Activated naive CD8-positive, alpha-beta T cell treated with anti-CD3 and anti-CD28 coated beads for 36 hours (primary cell): ENCODE data around the gene C1QTNF6. TPM values are rescaled to one million over a fixed set of nuclear protein-coding genes. Genes with fewer than 3 reads are reported as not detected.
A peak's percentile ranks its signal among the peaks of the same experiment; 100 is the strongest.

Experiments used
- DNase-seq: peaks from one replicate; pipeline ENCODE4 v3.0.0; 2021
- H3K27ac Mint-ChIP-seq: one replicate; pipeline ENCODE4 v1.8.0; 2022; ENCODE audit warnings: mild to moderate bottlenecking, moderate library complexity, mixed read lengths
- H3K27me3 Mint-ChIP-seq: one replicate; pipeline ENCODE4 v1.8.0; 2022; ENCODE audit warnings: mild to moderate bottlenecking, mixed read lengths
- H3K36me3 Mint-ChIP-seq: one replicate; pipeline ENCODE4 v1.8.0; 2021; ENCODE audit warnings: mild to moderate bottlenecking, mixed read lengths
- H3K4me1 Mint-ChIP-seq: one replicate; pipeline ENCODE4 v1.8.0; 2021; ENCODE audit warnings: mixed read lengths
- H3K4me3 Mint-ChIP-seq: one replicate; pipeline ENCODE4 v1.8.0; 2022; ENCODE audit warnings: mild to moderate bottlenecking, moderate library complexity, mixed read lengths
- H3K9me3 Mint-ChIP-seq: one replicate; pipeline ENCODE4 v1.8.0; 2022; ENCODE audit warnings: mixed read lengths
- total RNA-seq, 2 experiments: library from RNA; stranded (reverse); gene quantifications; one replicate each; pipeline ENCODE4 v1.2.3, GENCODE V29; 2021

The C1QTNF6 gene
- total RNA-seq, 2 experiments from 2014 or later = 2.7 to 3.2 TPM

- Mint-ChIP-seq H3K4me3 (no peak overlapping the region), H3K4me1 (peaks cover 58% of the 10 kb centered on the region), H3K27ac (no peak overlapping the region), H3K9me3 (peaks cover 2% of the 10 kb centered on the region), H3K36me3 (peaks cover 6% of the 10 kb centered on the region), H3K27me3 (no peaks in the 10 kb centered on the region)
- no peak for DNase-seq
Measured at GRCh38 chr22:37158963-37159290, 29.1 kb downstream of the C1QTNF6 start.

GRCh38 chr22:37157516-37158285, 30.3 kb downstream of the C1QTNF6 start:
- peaks cover 47% of the 10 kb centered on the region for H3K4me1 Mint-ChIP-seq
- H3K27ac Mint-ChIP-seq = no peak overlapping the region
- H3K36me3 Mint-ChIP-seq = peaks cover 6% of the 10 kb centered on the region
- peaks cover 2% of the 10 kb centered on the region for H3K9me3 Mint-ChIP-seq
- H3K4me3 Mint-ChIP-seq = no peak overlapping the region
- H3K27me3 Mint-ChIP-seq = no peaks in the 10 kb centered on the region
- DNase-seq = no peak

- no peak overlapping the region for H3K4me3 Mint-ChIP-seq
- no peaks in the 10 kb centered on the region for H3K27me3 Mint-ChIP-seq
- peaks cover 6% of the 10 kb centered on the region for H3K36me3 Mint-ChIP-seq
- H3K9me3 Mint-ChIP-seq = peaks cover 3% of the 10 kb centered on the region
- no peak overlapping the region for H3K27ac Mint-ChIP-seq
- H3K4me1 Mint-ChIP-seq = peaks cover 39% of the 10 kb centered on the region
- DNase-seq = no peak
Measured at GRCh38 chr22:37156686-37157435, 31.2 kb downstream of the C1QTNF6 start.

GRCh38 chr22:37155971-37156370, 32.1 kb downstream of the C1QTNF6 start:
- H3K4me1 Mint-ChIP-seq = peaks cover 33% of the 10 kb centered on the region
- no peaks in the 10 kb centered on the region for H3K27me3 Mint-ChIP-seq
- no peak for DNase-seq
- H3K36me3 Mint-ChIP-seq = peaks cover 2% of the 10 kb centered on the region
- peaks cover 7% of the 10 kb centered on the region for H3K9me3 Mint-ChIP-seq
- H3K27ac Mint-ChIP-seq = no peak overlapping the region
- H3K4me3 Mint-ChIP-seq = no peak overlapping the region

GRCh38 chr22:37154925-37155712, 32.9 kb downstream of the C1QTNF6 start:
- Mint-ChIP-seq H3K27ac (peak overlapping the region; percentile 10), H3K9me3 (peaks cover 12% of the 10 kb centered on the region), H3K4me3 (no peak overlapping the region), H3K4me1 (peaks cover 36% of the 10 kb centered on the region), H3K36me3 (peaks cover 1% of the 10 kb centered on the region), H3K27me3 (no peaks in the 10 kb centered on the region)
- no peak for DNase-seq

- Mint-ChIP-seq H3K9me3 (peaks cover 12% of the 10 kb centered on the region), H3K27me3 (no peaks in the 10 kb centered on the region), H3K36me3 (peaks cover 10% of the 10 kb centered on the region), H3K4me3 (no peak overlapping the region), H3K4me1 (peaks cover 37% of the 10 kb centered on the region), H3K27ac (no peak overlapping the region)
- no peak for DNase-seq
Measured at GRCh38 chr22:37153901-37154300, 34.1 kb downstream of the C1QTNF6 start.

GRCh38 chr22:37151401-37151800, 36.6 kb downstream of the C1QTNF6 start:
- Mint-ChIP-seq H3K4me1 (peaks cover 42% of the 10 kb centered on the region), H3K4me3 (no peak overlapping the region), H3K9me3 (peaks cover 12% of the 10 kb centered on the region), H3K36me3 (peaks cover 30% of the 10 kb centered on the region), H3K27ac (no peak overlapping the region), H3K27me3 (no peaks in the 10 kb centered on the region)
- DNase-seq = no peak

GRCh38 chr22:37150701-37151100, 37.3 kb downstream of the C1QTNF6 start:
- Mint-ChIP-seq H3K27me3 (no peaks in the 10 kb centered on the region), H3K4me1 (peaks cover 45% of the 10 kb centered on the region), H3K36me3 (peaks cover 37% of the 10 kb centered on the region), H3K4me3 (peak overlapping the region; percentile 62), H3K27ac (peak overlapping the region; percentile 90), H3K9me3 (peaks cover 12% of the 10 kb centered on the region)
- DNase-seq = no peak

- Mint-ChIP-seq H3K4me1 (peaks cover 44% of the 10 kb centered on the region), H3K36me3 (peaks cover 42% of the 10 kb centered on the region), H3K27me3 (no peaks in the 10 kb centered on the region), H3K9me3 (peaks cover 12% of the 10 kb centered on the region), H3K27ac (peak overlapping the region; percentile 90), H3K4me3 (peak overlapping the region; percentile 91)
- DNase-seq = no peak
Measured at GRCh38 chr22:37148742-37149665, 39.0 kb downstream of the C1QTNF6 start.

GRCh38 chr22:37148031-37148651, 39.9 kb downstream of the C1QTNF6 start:
- Mint-ChIP-seq H3K9me3 (peaks cover 12% of the 10 kb centered on the region), H3K27me3 (no peaks in the 10 kb centered on the region), H3K27ac (peak overlapping the region; percentile 90), H3K36me3 (peaks cover 49% of the 10 kb centered on the region), H3K4me1 (peaks cover 48% of the 10 kb centered on the region), H3K4me3 (peak overlapping the region; percentile 91)
- no peak for DNase-seq

GRCh38 chr22:37147186-37147990, 40.7 kb downstream of the C1QTNF6 start:
- Mint-ChIP-seq H3K4me1 (peaks cover 53% of the 10 kb centered on the region), H3K9me3 (peaks cover 12% of the 10 kb centered on the region), H3K4me3 (peak overlapping the region; percentile 91), H3K36me3 (peaks cover 53% of the 10 kb centered on the region), H3K27ac (peak overlapping the region; percentile 90), H3K27me3 (no peaks in the 10 kb centered on the region)
- DNase-seq = no peak

GRCh38 chr22:37146507-37147180, 41.4 kb downstream of the C1QTNF6 start:
- H3K36me3 Mint-ChIP-seq = peaks cover 53% of the 10 kb centered on the region
- H3K4me3 Mint-ChIP-seq = peak overlapping the region; percentile 91
- no peaks in the 10 kb centered on the region for H3K27me3 Mint-ChIP-seq
- DNase-seq = no peak
- peaks cover 10% of the 10 kb centered on the region for H3K9me3 Mint-ChIP-seq
- H3K27ac Mint-ChIP-seq = peak overlapping the region; percentile 84
- peaks cover 53% of the 10 kb centered on the region for H3K4me1 Mint-ChIP-seq

- H3K4me3 Mint-ChIP-seq = peak overlapping the region; percentile 91
- H3K36me3 Mint-ChIP-seq = peaks cover 55% of the 10 kb centered on the region
- no peak for DNase-seq
- peaks cover 6% of the 10 kb centered on the region for H3K9me3 Mint-ChIP-seq
- no peaks in the 10 kb centered on the region for H3K27me3 Mint-ChIP-seq
- peak overlapping the region; percentile 84 for H3K27ac Mint-ChIP-seq
- peaks cover 50% of the 10 kb centered on the region for H3K4me1 Mint-ChIP-seq
Measured at GRCh38 chr22:37146051-37146385, 42.0 kb downstream of the C1QTNF6 start.
